Stomach smooth muscle (tissue), 2 donors: Measurements from ENCODE around the gene IGF1R.

Experiments
- H3K27ac ChIP-seq: one replicate; pipeline ENCODE4 v1.7.0; 2013; ENCODE audit warnings: mild to moderate bottlenecking, low read length, inconsistent platforms
- H3K27me3 ChIP-seq, 2 donors: one replicate each; pipeline ENCODE4 v1.7.0; 2013; ENCODE audit warnings: low read length in 2 of 2; ENCODE audit not compliant: insufficient read depth in 2 of 2, control insufficient read depth in 1 of 2
- H3K36me3 ChIP-seq, 2 donors: one replicate each; pipeline ENCODE4 v1.7.0; 2013; ENCODE audit warnings: low read length in 2 of 2; ENCODE audit not compliant: control insufficient read depth in 2 of 2, insufficient read depth in 2 of 2
- H3K4me1 ChIP-seq: one replicate; pipeline ENCODE4 v1.7.0; 2013; ENCODE audit warnings: low read length; ENCODE audit not compliant: control insufficient read depth, insufficient read depth
- H3K4me3 ChIP-seq, 2 donors: one replicate each; pipeline ENCODE4 v1.7.0; 2013; ENCODE audit warnings: low read length in 2 of 2
- H3K9ac ChIP-seq, 2 donors: one replicate each; pipeline ENCODE4 v1.7.0; 2013; ENCODE audit warnings: low read length in 2 of 2, mild to moderate bottlenecking in 1 of 2
- H3K9me3 ChIP-seq, 2 donors: one replicate each; pipeline ENCODE4 v1.7.0; 2013; ENCODE audit warnings: low read length in 2 of 2; ENCODE audit not compliant: control insufficient read depth in 2 of 2
- donor health status: healthy.
- donor health status: Pancreatic carcinoma.

Gene IGF1R

GRCh38 chr15:98673133-98673532 is 24.8 kb downstream of the IGF1R start:
- H3K4me1 ChIP-seq, result peaks cover 25% of the 10 kb centered on the region
- H3K27me3 ChIP-seq, result no peaks in the 10 kb centered on the region
- no peak overlapping the region for H3K27ac ChIP-seq
- H3K9ac ChIP-seq, result no peak overlapping the region
- H3K9me3 ChIP-seq, result no peaks in the 10 kb centered on the region
- H3K36me3 ChIP-seq, result no peaks in the 10 kb centered on the region
- no peak overlapping the region for H3K4me3 ChIP-seq

- Histone ChIP-seq H3K36me3 (no peaks in the 10 kb centered on the region), H3K4me3 (no peak overlapping the region), H3K9me3 (no peaks in the 10 kb centered on the region), H3K27me3 (no peaks in the 10 kb centered on the region), H3K9ac (no peak overlapping the region), H3K4me1 (peaks cover 13% of the 10 kb centered on the region), H3K27ac (no peak overlapping the region)
Measured at GRCh38 chr15:98674336-98674735, 26.0 kb downstream of the IGF1R start.

GRCh38 chr15:98676586-98677270 is 28.4 kb downstream of the IGF1R start:
- Histone ChIP-seq H3K27ac (no peak overlapping the region), H3K9me3 (no peaks in the 10 kb centered on the region), H3K36me3 (no peaks in the 10 kb centered on the region), H3K27me3 (no peaks in the 10 kb centered on the region), H3K9ac (no peak overlapping the region), H3K4me3 (no peak overlapping the region), H3K4me1 (peaks cover 2% of the 10 kb centered on the region)

DNA sequence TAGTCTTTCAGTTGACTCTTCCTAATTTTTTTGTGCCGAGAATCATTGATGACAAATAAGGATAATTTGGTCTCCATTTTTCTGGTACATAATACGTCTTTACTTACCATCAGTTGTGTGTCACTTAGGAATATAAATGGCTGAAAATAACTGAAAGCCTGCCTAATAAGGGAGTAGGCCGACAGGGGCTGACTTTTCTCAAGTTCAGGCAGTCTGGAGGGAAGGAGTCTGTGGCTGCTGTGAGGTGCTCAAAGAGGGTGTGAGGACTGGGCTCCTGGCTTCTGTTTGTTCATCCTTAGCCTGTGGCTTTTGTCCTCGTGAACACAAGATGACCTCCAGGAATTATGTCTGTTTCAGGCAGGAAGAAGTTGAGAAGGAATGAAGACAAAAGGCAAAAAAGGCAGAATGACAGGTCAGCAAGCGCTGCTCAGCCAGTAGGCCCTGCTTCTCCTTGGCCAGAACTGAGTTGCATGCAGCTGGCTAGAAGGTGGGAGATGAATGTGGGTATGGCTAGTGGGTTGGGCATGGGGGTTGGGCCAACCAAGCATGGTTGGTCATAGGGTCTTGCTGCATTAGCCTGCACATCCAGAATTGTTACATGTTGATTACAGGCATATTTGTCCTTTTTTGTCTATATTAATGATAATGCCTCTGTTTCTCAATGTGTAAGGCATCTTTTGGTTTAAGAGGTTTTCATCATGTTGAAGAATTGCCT is 29.2 kb downstream of the IGF1R start:
- H3K4me3 ChIP-seq, result no peak overlapping the region
- no peak overlapping the region for H3K9ac ChIP-seq
- no peak overlapping the region for H3K27ac ChIP-seq
- H3K27me3 ChIP-seq, result no peaks in the 10 kb centered on the region
- no peaks in the 10 kb centered on the region for H3K9me3 ChIP-seq
- H3K4me1 ChIP-seq, result peaks cover 2% of the 10 kb centered on the region
- no peaks in the 10 kb centered on the region for H3K36me3 ChIP-seq

- Histone ChIP-seq H3K9ac (no peak overlapping the region), H3K36me3 (no peaks in the 10 kb centered on the region), H3K4me3 (no peak overlapping the region), H3K27ac (no peak overlapping the region), H3K4me1 (peaks cover 5% of the 10 kb centered on the region), H3K27me3 (no peaks in the 10 kb centered on the region), H3K9me3 (no peaks in the 10 kb centered on the region)
Measured at GRCh38 chr15:98678484-98678883, 30.1 kb downstream of the IGF1R start.

DNA sequence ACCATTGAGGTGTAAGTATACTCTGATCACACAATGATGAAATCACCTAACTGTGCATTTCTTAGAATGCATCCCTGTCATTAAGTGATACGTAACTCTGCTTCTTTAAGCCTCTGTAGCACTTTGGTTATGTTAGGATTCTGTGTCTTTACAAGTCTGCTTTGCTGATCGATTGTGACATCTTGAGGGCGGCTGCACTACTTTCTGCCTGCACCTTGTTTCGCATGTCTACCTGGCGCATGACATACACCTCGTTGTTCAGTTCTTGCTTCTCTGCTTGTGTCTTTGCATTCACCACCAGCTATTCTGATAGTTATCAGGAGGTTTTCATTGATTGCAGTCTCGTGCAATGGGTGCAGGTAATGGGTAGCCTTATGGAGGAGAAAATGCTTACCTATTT is 32.7 kb downstream of the IGF1R start:
- Histone ChIP-seq H3K4me3 (no peak overlapping the region), H3K27ac (no peak overlapping the region), H3K27me3 (no peaks in the 10 kb centered on the region), H3K9me3 (no peaks in the 10 kb centered on the region), H3K36me3 (no peaks in the 10 kb centered on the region), H3K9ac (no peak overlapping the region), H3K4me1 (peaks cover 19% of the 10 kb centered on the region)

DNA sequence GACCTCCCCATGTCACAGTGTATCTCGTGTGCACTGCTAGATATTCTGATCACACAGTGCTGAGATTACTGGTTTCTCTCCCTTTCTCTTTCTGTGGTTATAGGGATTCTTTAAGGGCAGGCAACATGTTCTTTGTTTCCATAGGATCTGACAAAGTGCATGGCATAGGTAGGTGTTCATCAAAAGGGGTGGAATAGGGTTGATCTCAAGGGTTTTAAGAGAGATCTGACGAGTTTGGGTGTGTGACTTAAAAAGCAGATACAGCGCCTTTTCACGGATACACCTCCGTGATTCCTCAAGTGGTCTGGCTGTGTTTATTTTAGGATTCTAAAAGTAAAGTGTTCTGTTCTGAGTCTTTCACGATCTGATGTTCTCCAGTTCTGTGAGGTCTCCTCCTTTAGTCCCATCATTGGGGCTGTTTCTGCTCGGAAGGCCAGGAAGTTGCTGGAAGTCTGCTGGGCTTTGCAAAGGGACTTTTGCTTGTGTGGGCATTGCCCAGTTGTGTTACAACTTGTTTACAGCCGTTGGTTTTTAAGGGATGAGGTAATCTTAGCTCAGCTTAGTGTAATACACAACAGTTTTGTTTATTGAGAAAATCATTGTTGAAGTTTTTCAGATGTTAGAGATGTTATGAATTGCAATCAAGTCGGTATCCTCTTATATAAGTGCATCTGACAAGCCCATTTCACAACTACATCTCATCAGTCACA is 34.8 kb downstream of the IGF1R start:
- Histone ChIP-seq H3K27me3 (no peaks in the 10 kb centered on the region), H3K9ac (no peak overlapping the region), H3K4me3 (peak overlapping the region in 1 of 2 donors; percentile 49), H3K9me3 (no peaks in the 10 kb centered on the region), H3K36me3 (no peaks in the 10 kb centered on the region), H3K27ac (peak overlapping the region; percentile 46), H3K4me1 (peaks cover 28% of the 10 kb centered on the region)

DNA sequence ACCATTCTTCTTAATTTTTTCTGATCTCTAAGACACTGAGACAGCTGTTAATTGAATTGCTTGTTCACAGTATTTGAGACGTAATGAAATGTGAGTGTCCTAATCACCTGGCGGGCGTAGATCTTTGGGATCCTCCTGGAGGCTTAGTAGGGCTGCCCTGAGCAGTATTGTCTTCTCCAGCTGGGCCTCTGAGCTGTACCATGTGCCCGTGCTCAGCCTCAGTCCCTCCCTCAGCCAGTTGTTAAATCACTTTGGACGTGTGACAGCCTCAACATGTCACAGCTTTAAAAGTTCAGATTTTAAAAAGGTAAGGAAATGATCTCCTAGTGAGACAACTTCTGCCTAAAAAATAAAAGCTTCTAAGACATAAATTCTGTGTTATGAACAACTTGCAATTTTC is 35.5 kb downstream of the IGF1R start:
- H3K9ac ChIP-seq, result peak overlapping the region in 1 of 2 donors; percentile 4
- H3K27me3 ChIP-seq, result no peaks in the 10 kb centered on the region
- H3K9me3 ChIP-seq, result no peaks in the 10 kb centered on the region
- H3K4me1 ChIP-seq, result peaks cover 34% of the 10 kb centered on the region
- no peak overlapping the region for H3K4me3 ChIP-seq
- peak overlapping the region; percentile 46 for H3K27ac ChIP-seq
- no peaks in the 10 kb centered on the region for H3K36me3 ChIP-seq

DNA sequence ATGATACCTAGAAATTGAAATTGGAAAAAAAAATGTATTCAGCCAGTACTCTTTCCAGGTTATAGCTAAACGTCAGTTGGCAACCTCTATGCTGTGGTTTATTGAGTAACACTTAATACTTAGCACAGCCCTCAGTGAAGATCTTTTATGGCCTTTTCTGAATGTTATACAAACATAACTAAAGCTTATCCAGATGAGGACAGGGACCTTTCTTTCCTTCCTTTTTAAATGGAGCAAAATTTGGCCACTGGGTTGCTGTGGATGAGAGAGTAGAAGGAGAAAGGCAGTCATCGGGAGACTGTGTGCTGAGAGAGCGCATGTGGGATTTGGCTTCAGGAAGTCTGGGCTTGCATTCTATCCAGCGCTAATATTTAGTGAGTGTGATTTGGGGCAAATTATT is 36.1 kb downstream of the IGF1R start:
- H3K27ac ChIP-seq, result no peak overlapping the region

DNA sequence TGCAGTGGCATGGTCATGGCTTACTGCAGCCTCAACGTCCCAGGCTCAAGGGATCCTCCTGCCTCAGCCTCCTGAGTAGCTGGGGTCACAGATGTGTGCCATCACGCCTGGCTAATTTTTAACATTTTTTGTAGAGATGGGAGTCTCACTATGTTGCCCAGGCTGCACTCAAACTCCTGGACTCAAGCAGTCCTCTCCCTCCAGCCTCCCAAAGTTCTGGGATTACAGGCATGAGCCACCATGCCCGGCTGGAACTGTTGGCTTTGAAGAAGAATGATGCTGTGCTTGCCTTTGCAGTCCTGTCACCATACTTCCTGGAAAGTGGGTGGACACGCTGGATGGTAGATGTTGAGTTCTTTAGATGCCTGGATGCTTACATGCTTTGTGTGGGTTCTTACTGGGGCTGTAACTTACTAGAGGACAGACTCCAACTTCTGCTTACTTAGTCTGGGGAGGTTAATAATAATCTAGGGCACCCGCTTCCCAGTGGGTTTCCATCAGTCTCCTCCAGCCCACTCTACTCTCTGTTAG is 36.7 kb downstream of the IGF1R start:
- no peaks in the 10 kb centered on the region for H3K27me3 ChIP-seq
- H3K36me3 ChIP-seq, result no peaks in the 10 kb centered on the region
- no peak overlapping the region for H3K9ac ChIP-seq
- peaks cover 39% of the 10 kb centered on the region for H3K4me1 ChIP-seq
- no peak overlapping the region for H3K4me3 ChIP-seq
- no peaks in the 10 kb centered on the region for H3K9me3 ChIP-seq
- H3K27ac ChIP-seq, result no peak overlapping the region

More for the DNA sequence above, 36.1 kb downstream of the IGF1R start:
- H3K4me3 ChIP-seq, result no peak overlapping the region
- peak overlapping the region in 1 of 2 donors; percentile 4 for H3K9ac ChIP-seq
- no peaks in the 10 kb centered on the region for H3K27me3 ChIP-seq
- H3K4me1 ChIP-seq, result peaks cover 34% of the 10 kb centered on the region
- H3K9me3 ChIP-seq, result no peaks in the 10 kb centered on the region
- H3K36me3 ChIP-seq, result no peaks in the 10 kb centered on the region
